Kidney epithelial cell (primary cell): Measurements from ENCODE around the gene TCF7L1. TPM values are rescaled to one million over a fixed set of nuclear protein-coding genes. Genes with fewer than 3 reads are reported as not detected.
A peak's percentile ranks its signal among the peaks of the same experiment; 100 is the strongest.

Experiments used
- DNase-seq: peaks from one replicate; pipeline ENCODE4 v3.0.0-alpha.2; 2010; ENCODE audit warnings: low read depth
- H3K27me3 ChIP-seq: 2 replicates; pipeline ENCODE4 v1.6.0; 2011; ENCODE audit warnings: low read length; ENCODE audit not compliant: control insufficient read depth, insufficient read depth
- H3K36me3 ChIP-seq: 2 replicates; pipeline ENCODE4 v1.5.1; 2011; ENCODE audit warnings: low read length; ENCODE audit not compliant: control insufficient read depth, insufficient read depth
- H3K4me3 ChIP-seq: 2 replicates; pipeline ENCODE4 v1.5.1; 2011; ENCODE audit warnings: low read depth, mild to moderate bottlenecking, control low read depth, low read length
- CTCF ChIP-seq: IDR thresholded peaks from 2 replicates; pipeline ENCODE4 v1.5.1; 2011; ENCODE audit warnings: mild to moderate bottlenecking, moderate library complexity, low read length, control low read depth, inconsistent platforms; ENCODE audit not compliant: insufficient read depth, poor library complexity, severe bottlenecking
- total RNA-seq: library from RNA; depleted of rRNA; stranded (reverse); fragments of >200 nt; gene quantifications from 2 replicates; pipeline ENCODE4 v1.2.3, GENCODE V29; 2015

The TCF7L1 gene
- total RNA-seq, 1 donor from 2014 or later: 4.3 TPM

- Histone ChIP-seq H3K36me3 (no peaks in the 10 kb centered on the region), H3K27me3 (no peaks in the 10 kb centered on the region), H3K4me3 (peak overlapping the region; percentile 73)
- DNase-seq: no peak
- no peak for TF ChIP-seq CTCF
Observed at GRCh38 chr2:85355521-85355920, 222.3 kb downstream of the TCF7L1 start.

GRCh38 chr2:85356186-85356585, 223.0 kb downstream of the TCF7L1 start:
- Histone ChIP-seq H3K27me3 (no peaks in the 10 kb centered on the region), H3K36me3 (no peaks in the 10 kb centered on the region), H3K4me3 (no peak overlapping the region)
- no peak for TF ChIP-seq CTCF
- no peak for DNase-seq

- no peak for DNase-seq
- Histone ChIP-seq H3K27me3 (no peaks in the 10 kb centered on the region), H3K4me3 (no peak overlapping the region), H3K36me3 (no peaks in the 10 kb centered on the region)
- TF ChIP-seq CTCF: no peak
Observed at GRCh38 chr2:85357736-85358135, 224.5 kb downstream of the TCF7L1 start.

Other genes starting within 250 kb of the TCF7L1 start
- gene TMSB10, start 227.7 kb upstream of the TCF7L1 start, total RNA-seq: 4,632 and 5,953 TPM in 2 replicates
- gene KCMF1, start 162.2 kb upstream of the TCF7L1 start, total RNA-seq: 97.6 and 102 TPM in 2 replicates
- 101 and 108 TPM in 2 replicates for gene TGOLN2, start 194.6 kb downstream of the TCF7L1 start, total RNA-seq
- gene RETSAT, start 221.1 kb downstream of the TCF7L1 start, total RNA-seq: 29.6 and 31.6 TPM in 2 replicates
- gene ELMOD3, start 221.4 kb downstream of the TCF7L1 start, total RNA-seq: 19.9 and 22.3 TPM in 2 replicates